Adrenal gland (tissue), 12 donors: ENCODE data around the gene PNKP. TPM values are rescaled to one million over a fixed set of nuclear protein-coding genes. Genes with fewer than 3 reads are reported as not detected.

Source experiments
- DNase-seq, 7 donors: peaks; one replicate each; pipeline ENCODE4 v3.0.0-alpha.2; 2019 to 2020
- H3K27ac ChIP-seq, 5 donors: fragments of 200-600 bp; sonication (generic) in 4 of 5; 1 replicate in 3 of 5; 2 replicates in 2 of 5; pipeline versions ENCODE4 v1.5.1 to v1.8.0; 2016 to 2020; ENCODE audit warnings: mild to moderate bottlenecking in 1 of 5
- H3K27me3 ChIP-seq: fragments of 200-600 bp; 2 replicates; pipeline ENCODE4 v1.8.0; 2021
- H3K36me3 ChIP-seq, 2 donors: fragments of 200-600 bp; replicated peaks in 1 of 2; 1 replicate in 1 of 2; 2 replicates in 1 of 2; pipeline versions ENCODE4 v1.5.1 to v1.8.0; 2018 to 2022
- H3K4me1 ChIP-seq, 2 donors: fragments of 200-600 bp; replicated peaks in 1 of 2; 1 replicate in 1 of 2; 2 replicates in 1 of 2; pipeline versions ENCODE4 v1.5.1 to v1.8.0; 2018 to 2021
- H3K4me3 ChIP-seq, 4 donors: fragments of 200-600 bp; sonication (generic) in 3 of 4; one replicate each; pipeline ENCODE4 v1.5.1; 2016 to 2018
- H3K9me3 ChIP-seq, 3 donors: fragments of 200-600 bp; sonication (generic) in 1 of 3; replicated peaks in 1 of 3; 1 replicate in 2 of 3; 2 replicates in 1 of 3; pipeline versions ENCODE4 v1.5.1 to v1.8.0; 2016 to 2021
- POLR2A ChIP-seq, 2 donors: fragments of 450-650 bp; IDR thresholded peaks; one replicate each; pipeline ENCODE4 v1.6.1; 2017; ENCODE audit warnings: antibody characterized with exemption in 2 of 2, mild to moderate bottlenecking in 2 of 2, moderate library complexity in 1 of 2
- WGBS, 4 donors: extraction: QIAGEN DNeasy Blood & Tissue Kit in 2 of 4; methylation state at CpG; one replicate each; pipeline versions ENCODE4 v1.1.5 to v1.1.7; 2013 to 2017; 5-methylcytosine and 5-hydroxymethylcytosine counted together
- intact Hi-C, 2 donors: fragments of 100-400 bp; cut with DNase I; formaldehyde crosslinking; loops; one replicate each; pipeline versions ENCODE4 v1.14.1 to v1.15.0; 2022 to 2023
- polyA plus RNA-seq, 3 donors: library from polyadenylated mRNA; stranded (reverse); fragments of 200-250 nt in 2 of 3; fragments of 350-450 nt in 1 of 3; fragmentation: Illumina TruSeq in 1 of 3; extraction: RNeasy Lipid Tissue Mini Kit (QIAGEN cat#74804) in 1 of 3; gene quantifications; one replicate each; pipeline ENCODE4 v1.2.3, GENCODE V29; 2013 to 2014
- total RNA-seq, 9 donors: library from RNA; depleted of rRNA in 4 of 9; stranded (reverse); fragments of >200 nt in 4 of 9; fragments of 120-200 nt in 1 of 9; fragmentation: NEBNext Ultra II Directional in 1 of 9; extraction: Animal tissue kit (Norgen Biotek cat#: 25700) in 1 of 9; gene quantifications; one replicate each; pipeline versions ENCODE4 v1.1.0 to v1.2.4, GENCODE V29; 2013 to 2023
- TF ChIP-seq, protein P1 (sequence below), 6 experiments: fragments of 450-650 bp in 4 of 6; fragments of 200-600 bp in 2 of 6; sonication (generic) in 1 of 6; IDR thresholded peaks; 1 replicate in 5 of 6; 2 replicates in 1 of 6; pipeline versions ENCODE4 v1.5.1 to v1.8.0; 2016 to 2021; ENCODE audit warnings: antibody characterized with exemption in 6 of 6, mild to moderate bottlenecking in 2 of 6, moderate library complexity in 1 of 6
- donor health status: healthy with polysubstance abuse.
- donor health status: Bipolar disorder and iron deficiency.
- donor health status: DM: yes; HTN: yes; CAD: no.
- donor health status: DM: no; HTN: no; CAD: no.
- donor health status: DM: no; HTN: no; CAD: no.
- donor health status: DM: yes; HTN: yes; CAD: no.

Gene PNKP
- total and polyA plus RNA-seq, 12 donors = 40.7 to 344 (median 100) TPM

DNA sequence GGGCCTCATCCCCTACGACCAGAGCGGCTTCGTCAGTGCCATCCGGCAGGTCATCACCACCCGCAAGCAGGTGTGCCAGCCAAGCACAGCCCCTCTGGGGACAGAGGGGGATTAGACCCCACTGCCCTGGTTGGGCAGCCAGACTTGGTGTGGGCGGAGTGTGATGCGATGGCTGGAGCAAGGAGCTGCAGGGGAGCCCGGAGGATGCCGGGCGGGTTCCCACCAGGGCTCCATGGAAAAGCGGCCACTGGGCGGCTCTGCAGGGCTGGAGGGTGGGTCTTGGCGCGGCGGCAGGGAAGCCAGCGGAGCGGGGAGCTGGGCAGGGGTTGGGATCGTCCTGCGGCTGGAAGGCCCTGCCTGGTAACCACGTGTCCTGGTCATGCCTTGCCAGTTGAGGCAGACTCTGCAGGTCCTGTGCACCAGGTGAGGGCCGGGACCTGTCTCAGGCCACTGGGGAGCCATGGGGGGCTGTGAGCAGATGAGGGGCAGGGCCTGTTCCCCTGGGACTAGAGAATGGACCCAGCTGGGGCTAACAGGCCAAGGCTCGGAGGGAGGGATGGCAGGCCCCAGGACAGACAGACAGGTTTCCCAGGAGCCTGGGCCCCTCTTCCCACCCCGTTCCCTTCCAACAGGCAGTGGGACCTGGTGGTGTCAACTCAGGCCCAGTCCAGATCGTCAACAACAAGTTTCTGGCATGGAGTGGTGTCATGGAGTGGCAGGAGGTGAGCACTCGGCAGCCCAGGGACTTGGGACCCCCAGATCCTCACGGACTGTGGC lies 10.1 kb downstream of the PNKP start:
- intact Hi-C loops = no loop called here
- Histone ChIP-seq H3K36me3 (peaks cover 0 to 70% of the 10 kb centered on the region in 2 donors), H3K4me1 (peaks cover 39 to 81% of the 10 kb centered on the region in 2 donors)

DNA sequence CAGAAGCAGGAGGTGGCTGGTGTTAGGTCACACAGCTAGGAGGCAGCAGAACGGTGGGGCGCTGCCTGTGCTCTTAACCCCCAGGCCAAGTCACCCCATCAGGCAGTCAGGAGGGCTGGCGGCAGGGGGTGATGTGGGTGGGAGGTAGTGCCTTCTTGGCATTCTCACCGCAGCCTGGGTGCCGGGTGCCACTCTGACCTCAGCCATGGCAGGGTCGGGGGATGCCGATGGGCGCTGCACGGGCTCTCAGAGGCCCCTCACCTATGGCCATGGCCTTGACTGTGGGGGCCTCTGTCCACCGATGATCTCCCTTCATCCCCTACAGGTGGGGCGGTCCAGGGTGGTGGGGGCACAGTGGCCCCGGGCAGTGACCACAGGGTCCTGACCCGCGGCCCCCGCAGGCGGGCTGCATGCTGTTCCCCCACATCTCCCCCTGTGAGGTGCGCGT lies 10.8 kb downstream of the PNKP start:
- no peaks in the 10 kb centered on the region for H3K27me3 ChIP-seq
- H3K27ac ChIP-seq = peak overlapping the region in 3 of 5 donors; percentile 81 to 94 (median 82)
- H3K36me3 ChIP-seq = peaks cover 0 to 63% of the 10 kb centered on the region in 2 donors
- H3K4me3 ChIP-seq = no peak overlapping the region
- WGBS, 4 donors = 78 to 100% (median 83%) methylated on average over 2 to 18 of the region's 18 CpGs
- peaks cover 41 to 78% of the 10 kb centered on the region in 2 donors for H3K4me1 ChIP-seq
- intact Hi-C loops = no loop called here
- TF ChIP-seq, protein P1, sequence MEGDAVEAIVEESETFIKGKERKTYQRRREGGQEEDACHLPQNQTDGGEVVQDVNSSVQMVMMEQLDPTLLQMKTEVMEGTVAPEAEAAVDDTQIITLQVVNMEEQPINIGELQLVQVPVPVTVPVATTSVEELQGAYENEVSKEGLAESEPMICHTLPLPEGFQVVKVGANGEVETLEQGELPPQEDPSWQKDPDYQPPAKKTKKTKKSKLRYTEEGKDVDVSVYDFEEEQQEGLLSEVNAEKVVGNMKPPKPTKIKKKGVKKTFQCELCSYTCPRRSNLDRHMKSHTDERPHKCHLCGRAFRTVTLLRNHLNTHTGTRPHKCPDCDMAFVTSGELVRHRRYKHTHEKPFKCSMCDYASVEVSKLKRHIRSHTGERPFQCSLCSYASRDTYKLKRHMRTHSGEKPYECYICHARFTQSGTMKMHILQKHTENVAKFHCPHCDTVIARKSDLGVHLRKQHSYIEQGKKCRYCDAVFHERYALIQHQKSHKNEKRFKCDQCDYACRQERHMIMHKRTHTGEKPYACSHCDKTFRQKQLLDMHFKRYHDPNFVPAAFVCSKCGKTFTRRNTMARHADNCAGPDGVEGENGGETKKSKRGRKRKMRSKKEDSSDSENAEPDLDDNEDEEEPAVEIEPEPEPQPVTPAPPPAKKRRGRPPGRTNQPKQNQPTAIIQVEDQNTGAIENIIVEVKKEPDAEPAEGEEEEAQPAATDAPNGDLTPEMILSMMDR (IDR thresholded peaks at IDR 0.05) = no peak
- TF ChIP-seq POLR2A (IDR thresholded peaks at IDR 0.05) = no peak
- DNase-seq = peak in 4 of 7 donors; percentile 23 to 44 (median 40)
- H3K9me3 ChIP-seq = no peaks in the 10 kb centered on the region

More for the DNA sequence above, 10.1 kb downstream of the PNKP start:
- Histone ChIP-seq H3K4me3 (no peak overlapping the region), H3K27me3 (no peaks in the 10 kb centered on the region), H3K27ac (peak overlapping the region in 4 of 5 donors; percentile 69 to 94 (median 82)), H3K9me3 (no peaks in the 10 kb centered on the region)
- no peak for TF ChIP-seq POLR2A (IDR thresholded peaks at IDR 0.05)
- TF ChIP-seq, protein P1 (IDR thresholded peaks at IDR 0.05) = no peak
- 85 to 94% (median 87%) methylated on average over 7 to 26 of the region's 26 CpGs for WGBS, 4 donors
- peak in 4 of 7 donors; percentile 40 to 56 (median 50) for DNase-seq

GRCh38 chr19:49855676-49856573 lies 11.5 kb downstream of the PNKP start:
- Histone ChIP-seq H3K9me3 (no peaks in the 10 kb centered on the region), H3K36me3 (peaks cover 0 to 58% of the 10 kb centered on the region in 2 donors), H3K27me3 (no peaks in the 10 kb centered on the region), H3K27ac (peak overlapping the region in 3 of 5 donors; percentile 23 to 94 (median 49)), H3K4me1 (peaks cover 35 to 72% of the 10 kb centered on the region in 2 donors), H3K4me3 (no peak overlapping the region)
- 66 to 83% (median 72%) methylated on average over 9 to 21 of the region's 21 CpGs for WGBS, 4 donors
- intact Hi-C loops = no loop called here
- TF ChIP-seq POLR2A (IDR thresholded peaks at IDR 0.05) = no peak
- TF ChIP-seq, protein P1 (IDR thresholded peaks at IDR 0.05) = no peak
- peak in 5 of 7 donors; percentile 38 to 58 (median 47) for DNase-seq

DNA sequence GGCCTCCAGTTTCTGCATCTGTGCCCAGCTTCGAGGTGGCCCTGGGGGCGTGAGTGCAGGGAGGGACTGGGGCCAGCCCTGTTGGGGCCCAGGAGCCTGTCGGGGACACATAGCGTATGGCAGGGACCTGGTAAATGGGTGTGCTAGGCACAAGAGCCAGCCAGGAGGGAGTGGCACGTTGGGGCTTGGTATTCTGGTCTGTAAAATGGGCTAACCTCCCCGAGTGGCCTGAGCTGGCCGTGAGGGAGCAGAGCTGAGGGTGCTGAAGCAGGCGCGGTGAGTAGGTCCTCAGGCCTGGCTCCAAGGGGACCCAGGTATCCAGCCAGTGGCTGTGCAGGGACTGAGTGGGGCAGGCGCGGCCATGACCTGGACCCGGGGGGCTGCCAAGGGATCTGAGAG lies 12.1 kb downstream of the PNKP start:
- TF ChIP-seq POLR2A (IDR thresholded peaks at IDR 0.05) = no peak
- TF ChIP-seq, protein P1 (IDR thresholded peaks at IDR 0.05) = no peak
- peaks cover 29 to 65% of the 10 kb centered on the region in 2 donors for H3K4me1 ChIP-seq

More for the DNA sequence above, 12.1 kb downstream of the PNKP start:
- intact Hi-C loops = no loop called here
- Histone ChIP-seq H3K9me3 (no peaks in the 10 kb centered on the region), H3K27me3 (no peaks in the 10 kb centered on the region), H3K4me3 (no peak overlapping the region), H3K36me3 (peaks cover 0 to 52% of the 10 kb centered on the region in 2 donors), H3K27ac (peak overlapping the region in 3 of 5 donors; percentile 23 to 94 (median 42))
- 82 to 87% (median 83%) methylated on average over 9 to 12 of the region's 12 CpGs for WGBS, 4 donors
- DNase-seq = peak in 1 of 7 donors; percentile 32
